GM23338 (cell line): Measurements from ENCODE around the gene LOXHD1. TPM values are rescaled to one million over a fixed set of nuclear protein-coding genes. Genes with fewer than 3 reads are reported as not detected.

ENCODE experiments used
- ATAC-seq: fragments of 200-7000 bp; cut with Tn5 transposase; 3 replicates; pipeline ENCODE4 v1.9.1; 2020
- DNase-seq: peaks from one replicate; pipeline ENCODE4 v3.0.0-alpha.2; 2015; ENCODE audit warnings: low spot score
- H2AFZ ChIP-seq: fragments of 200-600 bp; sonication (generic); 2 replicates; pipeline ENCODE4 v1.8.0; 2016; ENCODE audit warnings: antibody characterized with exemption, mild to moderate bottlenecking, moderate library complexity
- H3F3A ChIP-seq: fragments of 200-600 bp; sonication (generic); replicated peaks from 2 replicates; pipeline ENCODE4 v1.8.0; 2017; ENCODE audit warnings: antibody characterized with exemption, mixed run types, low read depth
- H3K27ac ChIP-seq: fragments of 200-600 bp; sonication (generic); 2 replicates; pipeline ENCODE4 v1.6.1; 2016; ENCODE audit warnings: low read depth
- H3K27me3 ChIP-seq: fragments of 200-600 bp; sonication (generic); 2 replicates; pipeline ENCODE4 v1.8.0; 2016; ENCODE audit warnings: mild to moderate bottlenecking, mixed run types, moderate library complexity; ENCODE audit not compliant: insufficient read depth
- H3K36me3 ChIP-seq: fragments of 200-600 bp; sonication (generic); 2 replicates; pipeline ENCODE4 v1.8.0; 2016; ENCODE audit warnings: mild to moderate bottlenecking; ENCODE audit not compliant: insufficient read depth
- H3K4me1 ChIP-seq: fragments of 200-600 bp; sonication (generic); 2 replicates; pipeline ENCODE4 v1.8.0; 2016; ENCODE audit warnings: mild to moderate bottlenecking, moderate library complexity; ENCODE audit not compliant: insufficient read depth
- H3K4me2 ChIP-seq: fragments of 200-600 bp; sonication (generic); 2 replicates; pipeline ENCODE4 v1.7.1; 2017; ENCODE audit warnings: mixed run types
- H3K4me3 ChIP-seq: fragments of 200-600 bp; sonication (generic); 2 replicates; pipeline ENCODE4 v1.6.1; 2016; ENCODE audit warnings: mixed run types
- H3K79me2 ChIP-seq: fragments of 200-600 bp; sonication (generic); replicated peaks from 2 replicates; pipeline ENCODE4 v1.8.0; 2017; ENCODE audit warnings: mild to moderate bottlenecking; ENCODE audit not compliant: insufficient read depth
- H3K9me2 ChIP-seq: fragments of 200-600 bp; sonication (generic); 2 replicates; pipeline ENCODE4 v1.8.0; 2017; ENCODE audit not compliant: insufficient read depth
- H4K20me1 ChIP-seq: fragments of 200-600 bp; sonication (generic); replicated peaks from 2 replicates; pipeline ENCODE4 v1.8.0; 2017; ENCODE audit warnings: mild to moderate bottlenecking; ENCODE audit not compliant: insufficient read depth
- H3K27ac Mint-ChIP-seq: 2 replicates; pipeline ENCODE4 v1.8.0; 2020; ENCODE audit warnings: inconsistent platforms, mild to moderate bottlenecking, moderate library complexity, mixed read lengths
- H3K27me3 Mint-ChIP-seq: 3 replicates; pipeline ENCODE4 v1.8.0; 2022; ENCODE audit warnings: low read depth, mild to moderate bottlenecking, moderate library complexity, mixed read lengths, inconsistent platforms; ENCODE audit not compliant: insufficient read depth, poor library complexity
- H3K36me3 Mint-ChIP-seq: 3 replicates; pipeline ENCODE4 v1.8.0; 2021; ENCODE audit warnings: low read depth, mild to moderate bottlenecking, inconsistent platforms, moderate library complexity, mixed read lengths
- H3K4me1 Mint-ChIP-seq: 3 replicates; pipeline ENCODE4 v1.8.0; 2020; ENCODE audit warnings: mild to moderate bottlenecking, inconsistent platforms, mixed read lengths
- H3K4me3 Mint-ChIP-seq: 3 replicates; pipeline ENCODE4 v1.8.0; 2021; ENCODE audit warnings: moderate library complexity, mild to moderate bottlenecking, inconsistent platforms, mixed read lengths
- H3K9me3 Mint-ChIP-seq: 3 replicates; pipeline ENCODE4 v1.8.0; 2020; ENCODE audit warnings: moderate library complexity, mild to moderate bottlenecking, inconsistent platforms, mixed read lengths
- CREB1 ChIP-seq: fragments of 250-450 bp; sonication (Bioruptor Pico); IDR thresholded peaks from 2 replicates; pipeline ENCODE4 v1.5.0; 2020; ENCODE audit warnings: low read depth, mild to moderate bottlenecking, moderate library complexity
- EZH2 ChIP-seq: fragments of 200-600 bp; sonication (generic); IDR thresholded peaks from one replicate; pipeline ENCODE4 v1.8.0; 2017; ENCODE audit warnings: antibody characterized with exemption, mild to moderate bottlenecking, low read depth; ENCODE audit not compliant: unreplicated experiment
- EZH2phosphoT487 ChIP-seq: fragments of 200-600 bp; sonication (generic); IDR thresholded peaks from one replicate; pipeline ENCODE4 v1.8.1; 2018; ENCODE audit warnings: antibody characterized with exemption; ENCODE audit not compliant: unreplicated experiment
- JUNB ChIP-seq: IDR thresholded peaks from one replicate; pipeline ENCODE4 v1.6.1; 2016; ENCODE audit warnings: antibody characterized with exemption; ENCODE audit not compliant: unreplicated experiment
- NANOG ChIP-seq: IDR thresholded peaks from 2 replicates; pipeline ENCODE4 v1.6.1; 2016; ENCODE audit warnings: antibody characterized with exemption, borderline replicate concordance
- POLR2AphosphoS5 ChIP-seq: IDR thresholded peaks from 2 replicates; pipeline ENCODE4 v1.6.1; 2016; ENCODE audit warnings: antibody characterized with exemption, low read depth
- STAT1 ChIP-seq: IDR thresholded peaks from one replicate; pipeline ENCODE4 v1.6.1; 2016; ENCODE audit warnings: antibody characterized with exemption; ENCODE audit not compliant: unreplicated experiment
- ZNF114 ChIP-seq: fragments of 250-450 bp; sonication (Bioruptor Pico); IDR thresholded peaks from 2 replicates; pipeline ENCODE4 v1.5.0; 2020; ENCODE audit warnings: mild to moderate bottlenecking, moderate library complexity
- ZNF331 ChIP-seq: fragments of 250-450 bp; sonication (Bioruptor Pico); IDR thresholded peaks from 2 replicates; pipeline ENCODE4 v1.5.0; 2020; ENCODE audit warnings: low read depth, mild to moderate bottlenecking, moderate library complexity
- polyA plus RNA-seq: library from polyadenylated mRNA; unstranded; fragments of >200 nt; fragmentation: Nextera tagmentation; extraction: Ambion mirVana; gene quantifications from 2 replicates; pipeline ENCODE4 v1.2.1, GENCODE V29; 2016
- total RNA-seq: library from RNA; depleted of rRNA; stranded (reverse); fragments of >200 nt; shearing (Covaris generic); gene quantifications from 2 replicates; pipeline ENCODE4 v1.2.3, GENCODE V29; 2014
- TF ChIP-seq, protein P1 (sequence below): IDR thresholded peaks from 2 replicates; pipeline ENCODE4 v1.6.1; 2016; ENCODE audit warnings: antibody characterized with exemption
- TF ChIP-seq, protein P2 (sequence below), 2 experiments: fragments of 200-600 bp in 1 of 2; sonication (generic) in 1 of 2; conservative IDR thresholded peaks; 2 replicates each; pipeline versions ENCODE4 v1.5.1 to v1.6.1; 2016 to 2017; ENCODE audit warnings: antibody characterized with exemption in 2 of 2, low read depth in 2 of 2, mild to moderate bottlenecking in 2 of 2, moderate library complexity in 1 of 2
- TF ChIP-seq, protein P3 (sequence below): fragments of 250-450 bp; sonication (Bioruptor Pico); IDR thresholded peaks from 2 replicates; pipeline ENCODE4 v1.5.0; 2020; ENCODE audit warnings: mild to moderate bottlenecking, moderate library complexity
- TF ChIP-seq, protein P4 (sequence below): IDR thresholded peaks from one replicate; pipeline ENCODE4 v1.6.1; 2018; ENCODE audit warnings: antibody characterized with exemption; ENCODE audit not compliant: unreplicated experiment

LOXHD1 gene
- total and polyA plus RNA-seq, 2 experiments from 2014 or later = 0.17 TPM; not detected in 1

DNA sequence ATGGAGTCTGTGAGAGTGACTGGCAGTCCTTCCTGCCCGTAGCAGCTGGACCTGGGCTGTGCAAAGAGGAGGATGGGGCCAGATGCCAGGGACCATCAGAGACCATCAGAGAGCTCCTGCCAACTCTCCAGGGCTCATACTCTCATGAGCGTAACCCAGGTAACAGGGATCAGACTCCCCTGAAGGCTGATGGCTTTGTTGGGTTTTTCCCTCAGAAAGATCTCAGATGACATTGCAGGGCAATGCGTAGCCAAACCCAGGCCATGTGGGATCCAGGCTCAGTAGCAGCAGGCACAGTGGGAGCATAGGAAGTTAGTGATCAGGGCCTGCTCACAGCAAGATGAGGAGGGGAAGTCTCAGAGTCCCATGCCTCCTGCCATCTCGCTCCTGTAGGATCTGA is 218.0 kb downstream of the LOXHD1 start:
- H3K36me3 Mint-ChIP-seq = no peaks in the 10 kb centered on the region; the same call in 2 of the 3 replicates
- Histone ChIP-seq H3F3A (no peaks in the 10 kb centered on the region), H3K4me1 (no peaks in the 10 kb centered on the region; the same call in 1 of the 2 replicates), H3K4me3 (no peak overlapping the region), H3K9me2 (0 out of 2 replicates have a peak, but pooled peaks cover 3% of the 10 kb centered on the region), H3K4me2 (no peak overlapping the region), H2AFZ (no peak overlapping the region), H3K79me2 (no peaks in the 10 kb centered on the region), H4K20me1 (no peaks in the 10 kb centered on the region), H3K36me3 (no peaks in the 10 kb centered on the region), H3K27ac (no peak overlapping the region), H3K27me3 (no peaks in the 10 kb centered on the region)
- H3K9me3 Mint-ChIP-seq = no peaks in the 10 kb centered on the region
- no peak overlapping the region for H3K4me3 Mint-ChIP-seq
- no peak overlapping the region for H3K27ac Mint-ChIP-seq
- H3K4me1 Mint-ChIP-seq = peaks cover 12% of the 10 kb centered on the region
- peaks cover 3% of the 10 kb centered on the region for H3K27me3 Mint-ChIP-seq
- DNase-seq (no peak), ATAC-seq (no peak)
- TF ChIP-seq, protein P1, sequence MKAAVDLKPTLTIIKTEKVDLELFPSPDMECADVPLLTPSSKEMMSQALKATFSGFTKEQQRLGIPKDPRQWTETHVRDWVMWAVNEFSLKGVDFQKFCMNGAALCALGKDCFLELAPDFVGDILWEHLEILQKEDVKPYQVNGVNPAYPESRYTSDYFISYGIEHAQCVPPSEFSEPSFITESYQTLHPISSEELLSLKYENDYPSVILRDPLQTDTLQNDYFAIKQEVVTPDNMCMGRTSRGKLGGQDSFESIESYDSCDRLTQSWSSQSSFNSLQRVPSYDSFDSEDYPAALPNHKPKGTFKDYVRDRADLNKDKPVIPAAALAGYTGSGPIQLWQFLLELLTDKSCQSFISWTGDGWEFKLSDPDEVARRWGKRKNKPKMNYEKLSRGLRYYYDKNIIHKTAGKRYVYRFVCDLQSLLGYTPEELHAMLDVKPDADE = no peak
- TF ChIP-seq, protein P2, sequence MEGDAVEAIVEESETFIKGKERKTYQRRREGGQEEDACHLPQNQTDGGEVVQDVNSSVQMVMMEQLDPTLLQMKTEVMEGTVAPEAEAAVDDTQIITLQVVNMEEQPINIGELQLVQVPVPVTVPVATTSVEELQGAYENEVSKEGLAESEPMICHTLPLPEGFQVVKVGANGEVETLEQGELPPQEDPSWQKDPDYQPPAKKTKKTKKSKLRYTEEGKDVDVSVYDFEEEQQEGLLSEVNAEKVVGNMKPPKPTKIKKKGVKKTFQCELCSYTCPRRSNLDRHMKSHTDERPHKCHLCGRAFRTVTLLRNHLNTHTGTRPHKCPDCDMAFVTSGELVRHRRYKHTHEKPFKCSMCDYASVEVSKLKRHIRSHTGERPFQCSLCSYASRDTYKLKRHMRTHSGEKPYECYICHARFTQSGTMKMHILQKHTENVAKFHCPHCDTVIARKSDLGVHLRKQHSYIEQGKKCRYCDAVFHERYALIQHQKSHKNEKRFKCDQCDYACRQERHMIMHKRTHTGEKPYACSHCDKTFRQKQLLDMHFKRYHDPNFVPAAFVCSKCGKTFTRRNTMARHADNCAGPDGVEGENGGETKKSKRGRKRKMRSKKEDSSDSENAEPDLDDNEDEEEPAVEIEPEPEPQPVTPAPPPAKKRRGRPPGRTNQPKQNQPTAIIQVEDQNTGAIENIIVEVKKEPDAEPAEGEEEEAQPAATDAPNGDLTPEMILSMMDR (conservative IDR thresholded peaks at IDR 0.05; ENCODE audit: low read depth in 2 of 2) = no peak
- TF ChIP-seq POLR2AphosphoS5 (no peak), NANOG (no peak), ZNF331 (CRISPR knock-in tag) (no peak), CREB1 (CRISPR knock-in tag) (no peak), ZNF114 (CRISPR knock-in tag) (no peak), EZH2phosphoT487 (no peak), STAT1 (no peak), EZH2 (no peak), JUNB (no peak)
- TF ChIP-seq, protein P3, sequence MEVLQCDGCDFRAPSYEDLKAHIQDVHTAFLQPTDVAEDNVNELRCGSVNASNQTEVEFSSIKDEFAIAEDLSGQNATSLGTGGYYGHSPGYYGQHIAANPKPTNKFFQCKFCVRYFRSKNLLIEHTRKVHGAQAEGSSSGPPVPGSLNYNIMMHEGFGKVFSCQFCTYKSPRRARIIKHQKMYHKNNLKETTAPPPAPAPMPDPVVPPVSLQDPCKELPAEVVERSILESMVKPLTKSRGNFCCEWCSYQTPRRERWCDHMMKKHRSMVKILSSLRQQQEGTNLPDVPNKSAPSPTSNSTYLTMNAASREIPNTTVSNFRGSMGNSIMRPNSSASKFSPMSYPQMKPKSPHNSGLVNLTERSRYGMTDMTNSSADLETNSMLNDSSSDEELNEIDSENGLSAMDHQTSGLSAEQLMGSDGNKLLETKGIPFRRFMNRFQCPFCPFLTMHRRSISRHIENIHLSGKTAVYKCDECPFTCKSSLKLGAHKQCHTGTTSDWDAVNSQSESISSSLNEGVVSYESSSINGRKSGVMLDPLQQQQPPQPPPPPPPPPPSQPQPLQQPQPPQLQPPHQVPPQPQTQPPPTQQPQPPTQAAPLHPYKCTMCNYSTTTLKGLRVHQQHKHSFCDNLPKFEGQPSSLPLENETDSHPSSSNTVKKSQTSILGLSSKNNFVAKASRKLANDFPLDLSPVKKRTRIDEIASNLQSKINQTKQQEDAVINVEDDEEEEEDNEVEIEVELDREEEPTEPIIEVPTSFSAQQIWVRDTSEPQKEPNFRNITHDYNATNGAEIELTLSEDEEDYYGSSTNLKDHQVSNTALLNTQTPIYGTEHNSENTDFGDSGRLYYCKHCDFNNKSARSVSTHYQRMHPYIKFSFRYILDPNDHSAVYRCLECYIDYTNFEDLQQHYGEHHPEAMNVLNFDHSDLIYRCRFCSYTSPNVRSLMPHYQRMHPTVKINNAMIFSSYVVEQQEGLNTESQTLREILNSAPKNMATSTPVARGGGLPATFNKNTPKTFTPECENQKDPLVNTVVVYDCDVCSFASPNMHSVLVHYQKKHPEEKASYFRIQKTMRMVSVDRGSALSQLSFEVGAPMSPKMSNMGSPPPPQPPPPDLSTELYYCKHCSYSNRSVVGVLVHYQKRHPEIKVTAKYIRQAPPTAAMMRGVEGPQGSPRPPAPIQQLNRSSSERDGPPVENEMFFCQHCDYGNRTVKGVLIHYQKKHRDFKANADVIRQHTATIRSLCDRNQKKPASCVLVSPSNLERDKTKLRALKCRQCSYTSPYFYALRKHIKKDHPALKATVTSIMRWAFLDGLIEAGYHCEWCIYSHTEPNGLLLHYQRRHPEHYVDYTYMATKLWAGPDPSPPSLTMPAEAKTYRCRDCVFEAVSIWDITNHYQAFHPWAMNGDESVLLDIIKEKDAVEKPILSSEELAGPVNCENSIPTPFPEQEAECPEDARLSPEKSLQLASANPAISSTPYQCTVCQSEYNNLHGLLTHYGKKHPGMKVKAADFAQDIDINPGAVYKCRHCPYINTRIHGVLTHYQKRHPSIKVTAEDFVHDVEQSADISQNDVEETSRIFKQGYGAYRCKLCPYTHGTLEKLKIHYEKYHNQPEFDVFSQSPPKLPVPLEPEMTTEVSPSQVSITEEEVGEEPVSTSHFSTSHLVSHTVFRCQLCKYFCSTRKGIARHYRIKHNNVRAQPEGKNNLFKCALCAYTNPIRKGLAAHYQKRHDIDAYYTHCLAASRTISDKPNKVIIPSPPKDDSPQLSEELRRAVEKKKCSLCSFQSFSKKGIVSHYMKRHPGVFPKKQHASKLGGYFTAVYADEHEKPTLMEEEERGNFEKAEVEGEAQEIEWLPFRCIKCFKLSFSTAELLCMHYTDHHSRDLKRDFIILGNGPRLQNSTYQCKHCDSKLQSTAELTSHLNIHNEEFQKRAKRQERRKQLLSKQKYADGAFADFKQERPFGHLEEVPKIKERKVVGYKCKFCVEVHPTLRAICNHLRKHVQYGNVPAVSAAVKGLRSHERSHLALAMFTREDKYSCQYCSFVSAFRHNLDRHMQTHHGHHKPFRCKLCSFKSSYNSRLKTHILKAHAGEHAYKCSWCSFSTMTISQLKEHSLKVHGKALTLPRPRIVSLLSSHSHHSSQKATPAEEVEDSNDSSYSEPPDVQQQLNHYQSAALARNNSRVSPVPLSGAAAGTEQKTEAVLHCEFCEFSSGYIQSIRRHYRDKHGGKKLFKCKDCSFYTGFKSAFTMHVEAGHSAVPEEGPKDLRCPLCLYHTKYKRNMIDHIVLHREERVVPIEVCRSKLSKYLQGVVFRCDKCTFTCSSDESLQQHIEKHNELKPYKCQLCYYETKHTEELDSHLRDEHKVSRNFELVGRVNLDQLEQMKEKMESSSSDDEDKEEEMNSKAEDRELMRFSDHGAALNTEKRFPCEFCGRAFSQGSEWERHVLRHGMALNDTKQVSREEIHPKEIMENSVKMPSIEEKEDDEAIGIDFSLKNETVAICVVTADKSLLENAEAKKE (CRISPR knock-in tag) = no peak
- TF ChIP-seq, protein P4, sequence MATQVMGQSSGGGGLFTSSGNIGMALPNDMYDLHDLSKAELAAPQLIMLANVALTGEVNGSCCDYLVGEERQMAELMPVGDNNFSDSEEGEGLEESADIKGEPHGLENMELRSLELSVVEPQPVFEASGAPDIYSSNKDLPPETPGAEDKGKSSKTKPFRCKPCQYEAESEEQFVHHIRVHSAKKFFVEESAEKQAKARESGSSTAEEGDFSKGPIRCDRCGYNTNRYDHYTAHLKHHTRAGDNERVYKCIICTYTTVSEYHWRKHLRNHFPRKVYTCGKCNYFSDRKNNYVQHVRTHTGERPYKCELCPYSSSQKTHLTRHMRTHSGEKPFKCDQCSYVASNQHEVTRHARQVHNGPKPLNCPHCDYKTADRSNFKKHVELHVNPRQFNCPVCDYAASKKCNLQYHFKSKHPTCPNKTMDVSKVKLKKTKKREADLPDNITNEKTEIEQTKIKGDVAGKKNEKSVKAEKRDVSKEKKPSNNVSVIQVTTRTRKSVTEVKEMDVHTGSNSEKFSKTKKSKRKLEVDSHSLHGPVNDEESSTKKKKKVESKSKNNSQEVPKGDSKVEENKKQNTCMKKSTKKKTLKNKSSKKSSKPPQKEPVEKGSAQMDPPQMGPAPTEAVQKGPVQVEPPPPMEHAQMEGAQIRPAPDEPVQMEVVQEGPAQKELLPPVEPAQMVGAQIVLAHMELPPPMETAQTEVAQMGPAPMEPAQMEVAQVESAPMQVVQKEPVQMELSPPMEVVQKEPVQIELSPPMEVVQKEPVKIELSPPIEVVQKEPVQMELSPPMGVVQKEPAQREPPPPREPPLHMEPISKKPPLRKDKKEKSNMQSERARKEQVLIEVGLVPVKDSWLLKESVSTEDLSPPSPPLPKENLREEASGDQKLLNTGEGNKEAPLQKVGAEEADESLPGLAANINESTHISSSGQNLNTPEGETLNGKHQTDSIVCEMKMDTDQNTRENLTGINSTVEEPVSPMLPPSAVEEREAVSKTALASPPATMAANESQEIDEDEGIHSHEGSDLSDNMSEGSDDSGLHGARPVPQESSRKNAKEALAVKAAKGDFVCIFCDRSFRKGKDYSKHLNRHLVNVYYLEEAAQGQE = no peak
